NCI-H446 treated with DMSO at 0.1 percent for 48 hours (cell line): ENCODE results near the gene PUS1.
A peak's percentile ranks its signal among the peaks of the same experiment; 100 is the strongest.
"Not testable (repeated sequence)": the region's sequence is repeated elsewhere in the genome, so short reads cannot be mapped to it uniquely, and the experiment has no call there.

ENCODE experiments used
- DNase-seq: peaks from one replicate; lab custom pipeline; 2025; lab: John Stamatoyannopoulos, UW

The PUS1 gene

GRCh38 chr12:131934535-131934934 is 5.5 kb downstream of the PUS1 start:
- DNase-seq, result no peak

- DNase-seq, result no peak
These were observed 9.0 kb downstream of the PUS1 start for GRCh38 chr12:131938082-131938481.

- no peak for DNase-seq
These were observed 9.9 kb downstream of the PUS1 start for GRCh38 chr12:131939007-131939406.

GRCh38 chr12:131940141-131940547 is 11.1 kb downstream of the PUS1 start:
- DNase-seq, result no peak

GRCh38 chr12:131941116-131941986 is 12.3 kb downstream of the PUS1 start:
- DNase-seq, result no peak

GRCh38 chr12:131941987-131942341 is 12.9 kb downstream of the PUS1 start:
- no peak for DNase-seq

- DNase-seq, result no peak
These were observed 13.6 kb downstream of the PUS1 start for GRCh38 chr12:131942671-131943070.

- no peak for DNase-seq
These were observed 14.3 kb downstream of the PUS1 start for GRCh38 chr12:131943389-131943788.

- no peak for DNase-seq
These were observed 14.8 kb downstream of the PUS1 start for GRCh38 chr12:131943876-131944275.

- DNase-seq, result no peak
These were observed 15.7 kb downstream of the PUS1 start for GRCh38 chr12:131944601-131945251.

GRCh38 chr12:131946757-131947156 is 17.7 kb downstream of the PUS1 start:
- no peak for DNase-seq

- no peak for DNase-seq
These were observed 18.5 kb downstream of the PUS1 start for GRCh38 chr12:131947482-131948027.

GRCh38 chr12:131948166-131948712 is 19.2 kb downstream of the PUS1 start:
- DNase-seq, result no peak

GRCh38 chr12:131948713-131949430 is 19.8 kb downstream of the PUS1 start:
- DNase-seq, result not testable (repeated sequence)

GRCh38 chr12:131949431-131950181 is 20.5 kb downstream of the PUS1 start, which contains the start of gene EP400:
TSS of gene EP400 (plus strand) at chr12:131949942. CDS start at chr12:131960620, 10,678 bp downstream.
- peak; percentile 79 for DNase-seq

GRCh38 chr12:131950182-131950913 is 21.3 kb downstream of the PUS1 start:
- DNase-seq, result no peak

GRCh38 chr12:131953810-131954209 is 24.7 kb downstream of the PUS1 start:
- not testable (repeated sequence) for DNase-seq

GRCh38 chr12:131954460-131954859 is 25.4 kb downstream of the PUS1 start:
- DNase-seq, result not testable (repeated sequence)

- no peak for DNase-seq
These were observed 30.0 kb downstream of the PUS1 start for GRCh38 chr12:131959116-131959515.
